NCI-H2081 treated with DMSO at 0.1 percent for 48 hours (cell line): ENCODE results near the gene TAB2.

Source experiments
- DNase-seq: peaks from one replicate; lab custom pipeline; 2025; lab: John Stamatoyannopoulos, UW

Gene TAB2

DNA sequence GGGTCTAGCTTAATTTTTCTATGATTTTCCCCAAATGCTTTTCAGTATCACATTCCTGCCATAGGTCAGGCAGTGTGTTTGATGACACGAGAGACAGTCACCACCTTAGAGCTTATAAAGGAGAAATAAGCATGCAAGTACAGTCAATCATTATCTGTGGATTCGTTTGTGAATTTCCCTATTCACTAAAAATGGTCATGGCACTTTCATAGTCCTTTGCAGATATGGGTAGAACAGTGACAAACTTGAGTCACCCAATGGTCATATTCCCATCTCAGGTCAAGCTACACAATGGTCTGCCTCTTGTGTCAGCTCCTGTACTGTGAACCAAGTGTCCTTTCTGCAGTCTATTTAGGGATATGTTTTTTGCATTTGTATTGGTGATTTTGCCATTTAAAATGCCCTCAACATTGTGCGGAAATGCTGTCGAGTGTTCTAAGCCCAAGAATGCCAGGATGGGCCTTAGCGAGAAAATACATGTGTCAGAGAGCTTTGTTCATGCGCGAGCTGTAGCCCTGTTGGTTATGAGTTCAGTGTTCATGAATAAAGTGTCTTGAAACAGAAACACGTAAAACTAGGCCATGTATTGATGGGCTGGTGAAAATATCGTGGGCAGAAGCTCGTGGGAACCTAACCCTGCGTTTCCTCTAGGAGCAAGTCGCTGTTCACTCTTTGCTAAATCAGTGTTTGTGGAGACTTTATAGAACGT, 102.3 kb downstream of the TAB2 start:
- no peak for DNase-seq

DNA sequence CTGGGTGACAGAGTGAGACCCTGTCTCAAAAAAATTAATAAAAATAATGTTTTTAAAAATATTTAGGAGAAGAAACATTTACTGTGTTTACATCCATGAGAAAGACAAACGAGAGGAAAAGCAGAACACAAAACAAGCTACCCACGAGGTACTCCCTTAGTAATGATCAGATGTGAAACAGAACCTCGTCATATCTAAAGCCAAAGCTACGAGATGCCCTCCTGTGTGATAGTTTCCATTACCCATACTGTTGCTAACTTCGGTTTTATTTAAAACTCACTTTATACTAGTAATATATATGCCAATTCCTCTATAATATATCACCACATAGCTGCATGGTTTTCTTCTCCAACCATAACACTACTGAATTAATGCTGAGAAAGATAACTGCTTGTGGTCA, 103.6 kb downstream of the TAB2 start:
- no peak for DNase-seq

DNA sequence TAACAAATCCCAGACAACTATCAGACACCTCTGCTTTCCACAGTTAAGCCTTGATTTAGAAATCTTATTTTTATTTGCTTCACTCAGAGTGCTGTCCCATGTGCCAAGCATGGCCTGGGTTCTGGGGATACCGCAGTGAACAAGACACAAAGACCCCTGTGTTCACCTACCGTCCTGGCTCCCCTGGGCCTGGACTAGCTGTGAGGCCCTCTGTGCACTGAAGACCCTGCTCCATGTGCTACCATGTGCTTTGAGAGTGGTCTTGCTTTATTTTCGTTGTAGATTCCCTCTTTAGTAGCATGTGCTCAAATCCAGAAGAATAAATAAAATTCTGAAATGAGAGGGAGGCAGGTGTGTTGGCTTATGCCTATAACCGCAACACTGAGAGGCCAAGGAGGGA, 105.1 kb downstream of the TAB2 start:
- DNase-seq: no peak

DNA sequence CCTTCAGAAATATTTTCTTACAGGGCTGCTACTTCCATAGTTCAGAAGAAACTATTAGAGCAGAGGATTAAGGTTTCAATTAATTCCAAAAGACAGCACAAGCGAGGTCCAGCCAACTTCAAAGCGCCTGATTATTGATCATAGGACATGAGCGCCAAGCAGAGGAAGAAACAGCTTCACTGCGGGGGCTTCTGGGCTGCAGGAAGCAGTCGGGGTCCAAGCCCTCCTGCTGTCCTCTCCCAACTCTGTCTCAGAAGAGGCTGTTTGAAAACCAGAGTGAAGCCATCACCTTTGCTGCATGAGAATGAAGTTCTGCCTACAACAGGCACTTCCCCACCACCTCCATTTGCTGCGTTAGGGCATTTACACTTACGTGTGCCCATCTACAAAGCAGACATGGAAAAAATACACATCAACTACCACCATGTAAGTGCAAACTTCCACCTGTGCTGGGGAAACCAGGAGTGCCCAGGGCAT, 106.5 kb downstream of the TAB2 start:
- no peak for DNase-seq

DNA sequence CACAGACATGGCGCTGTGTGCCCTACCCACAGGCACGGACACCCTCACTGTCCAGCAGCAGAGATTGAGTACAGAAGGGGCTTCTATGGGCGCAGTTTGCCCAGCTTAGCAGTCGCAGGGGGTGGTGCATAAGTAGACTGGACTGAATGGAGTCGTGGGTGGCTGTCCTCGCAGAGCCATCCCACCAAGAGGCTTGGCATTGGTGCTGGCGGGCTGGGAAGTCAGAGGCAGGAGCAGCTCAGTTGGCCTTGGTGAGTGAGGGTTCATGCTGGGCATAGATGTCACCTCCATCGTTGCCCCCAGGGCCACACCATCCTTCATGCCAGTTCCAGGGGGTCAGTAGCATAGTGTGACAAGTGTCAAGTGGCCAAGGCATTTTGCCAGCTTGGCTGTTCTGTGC, 107.7 kb downstream of the TAB2 start:
- DNase-seq: no peak

DNA sequence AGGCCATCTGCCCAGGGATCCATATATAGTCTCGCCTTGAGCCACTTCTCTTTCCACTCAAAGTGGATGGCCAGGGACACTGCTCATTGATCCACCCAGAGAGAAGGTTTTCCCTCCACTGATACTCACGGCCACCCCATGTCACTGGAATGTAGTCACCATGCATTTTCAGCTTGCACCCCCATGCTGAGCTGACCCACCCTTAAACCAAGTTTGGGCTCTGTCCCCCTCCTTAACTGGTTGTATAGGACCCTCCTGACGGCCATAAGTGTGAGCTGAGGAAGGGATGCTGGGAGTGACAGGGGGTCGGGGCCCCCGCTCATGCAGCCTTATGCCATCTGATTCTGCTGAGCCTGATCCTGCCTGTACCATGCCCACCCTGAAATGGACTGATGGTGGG, 108.2 kb downstream of the TAB2 start:
- no peak for DNase-seq

DNA sequence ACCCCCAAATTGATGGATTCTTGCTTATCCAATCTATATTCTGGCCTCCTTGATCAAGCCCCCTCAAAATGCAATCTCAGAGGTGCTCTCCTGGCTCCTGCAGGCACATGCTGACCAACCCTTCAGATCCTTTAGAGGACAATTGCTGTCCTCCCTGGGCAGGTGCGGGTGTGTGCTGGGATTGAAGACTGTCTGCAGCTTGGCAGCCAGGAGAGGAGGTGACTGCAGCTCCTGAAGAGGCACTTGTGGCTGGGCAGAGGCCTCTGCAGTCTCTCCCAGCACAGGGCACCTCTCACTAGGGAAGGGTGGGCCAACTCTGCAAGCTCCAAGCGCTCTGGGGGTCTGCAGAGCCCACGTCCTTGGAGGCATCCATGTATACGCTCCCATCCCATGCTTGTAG, 111.1 kb downstream of the TAB2 start:
- DNase-seq: no peak

DNA sequence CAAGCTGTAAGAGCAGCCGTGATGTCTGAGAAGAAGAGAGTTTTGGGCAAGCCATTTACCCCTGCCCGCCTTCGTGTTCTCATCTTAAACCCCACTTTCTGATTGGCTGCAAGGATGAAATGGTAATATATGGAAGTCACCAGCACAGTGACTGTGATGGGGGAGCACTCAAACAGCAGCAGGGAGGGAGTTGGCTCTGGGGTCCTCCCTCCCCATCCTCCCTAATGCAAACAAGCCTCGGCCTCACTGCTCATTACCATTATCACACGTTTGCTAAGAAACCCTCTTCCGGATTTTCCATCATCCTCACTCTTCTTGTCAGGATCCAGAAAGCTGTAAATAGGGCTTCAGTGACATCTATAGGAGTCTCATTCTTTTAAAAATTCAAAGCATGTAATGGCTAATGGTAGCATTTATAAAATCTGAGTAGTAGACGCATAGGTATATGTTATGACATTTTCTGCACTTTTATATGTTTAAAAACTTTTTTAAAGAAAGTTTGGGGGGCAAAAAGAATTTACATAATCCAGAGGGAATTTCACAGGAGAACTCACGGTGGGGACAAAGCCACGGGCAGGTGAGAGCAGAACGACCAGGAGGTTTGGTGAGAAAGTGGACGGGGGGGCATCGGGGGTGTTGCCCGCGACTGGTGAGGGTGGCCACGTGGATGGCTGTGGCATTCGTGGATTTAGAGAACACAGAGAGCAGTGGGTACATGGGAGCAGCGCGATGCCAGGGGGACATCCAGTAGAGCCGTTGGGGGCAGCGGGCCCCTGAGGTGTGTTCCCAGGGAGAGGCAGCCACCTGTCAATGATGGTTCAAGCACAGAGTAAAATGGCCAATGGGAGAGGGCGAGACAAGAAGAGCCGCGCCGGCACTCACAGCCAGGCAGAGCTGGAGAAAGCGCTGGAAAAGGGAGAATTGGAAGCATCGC, 112.2 kb downstream of the TAB2 start:
- DNase-seq: no peak

DNA sequence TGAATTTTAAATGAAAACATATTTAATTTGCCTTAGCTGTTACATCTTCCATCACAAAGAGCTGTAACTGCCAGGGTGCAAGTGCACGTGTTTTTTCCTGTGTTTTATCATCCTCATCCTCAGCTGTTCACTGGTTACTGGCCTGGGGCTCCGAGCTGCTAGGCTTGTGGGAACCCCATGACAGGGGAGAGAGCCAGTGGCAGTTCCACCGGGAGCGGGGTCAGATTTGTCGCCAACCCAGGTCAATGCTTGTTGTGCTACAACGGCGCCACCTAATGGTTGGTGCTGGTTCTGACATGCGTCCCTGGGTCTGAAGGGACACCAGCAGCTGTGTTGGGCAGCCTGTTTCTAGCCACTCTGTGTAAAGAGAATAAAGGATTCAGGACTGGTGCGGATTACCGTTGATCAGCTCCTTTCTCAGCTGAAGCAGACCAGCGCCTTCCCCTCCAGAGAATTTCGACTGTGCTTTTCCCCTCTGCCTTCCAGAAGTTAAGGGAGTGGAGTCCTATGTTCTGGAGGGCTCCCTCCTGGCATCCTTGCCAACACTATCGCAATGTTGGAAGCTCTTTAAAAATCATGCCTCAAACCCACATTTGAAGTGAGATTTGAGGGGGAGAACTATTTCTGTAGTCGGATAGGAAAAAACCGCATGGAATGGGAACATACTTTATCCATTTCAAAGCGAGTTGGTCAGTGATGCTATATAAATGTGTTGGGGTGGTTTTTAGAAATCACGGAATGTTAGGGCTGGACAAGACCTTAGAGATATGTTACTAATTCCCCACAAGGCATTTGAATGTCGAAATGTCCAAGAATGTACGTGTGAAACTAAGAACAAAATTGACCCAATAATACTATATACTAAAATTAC, 114.6 kb downstream of the TAB2 start:
- peak; percentile 0 for DNase-seq

DNA sequence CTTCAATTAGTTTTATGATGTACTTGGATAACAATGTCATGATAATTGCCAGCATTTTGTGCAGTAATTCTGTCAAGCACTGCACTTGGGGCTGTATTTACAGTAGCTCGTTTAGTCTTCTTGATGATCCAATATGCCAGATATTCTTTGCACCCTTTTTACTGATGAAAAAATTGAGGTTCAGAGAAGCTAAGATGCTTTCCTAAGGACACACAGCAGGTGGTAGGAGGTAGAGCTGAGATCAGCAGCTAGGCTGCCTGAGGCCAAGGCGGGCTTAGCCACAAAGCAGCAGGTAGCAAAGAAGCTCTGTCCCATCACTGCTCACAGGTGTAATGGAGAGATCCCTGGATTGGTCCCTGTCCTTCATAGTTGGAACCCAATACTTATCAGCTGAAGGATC, 115.9 kb downstream of the TAB2 start:
- no peak for DNase-seq

DNA sequence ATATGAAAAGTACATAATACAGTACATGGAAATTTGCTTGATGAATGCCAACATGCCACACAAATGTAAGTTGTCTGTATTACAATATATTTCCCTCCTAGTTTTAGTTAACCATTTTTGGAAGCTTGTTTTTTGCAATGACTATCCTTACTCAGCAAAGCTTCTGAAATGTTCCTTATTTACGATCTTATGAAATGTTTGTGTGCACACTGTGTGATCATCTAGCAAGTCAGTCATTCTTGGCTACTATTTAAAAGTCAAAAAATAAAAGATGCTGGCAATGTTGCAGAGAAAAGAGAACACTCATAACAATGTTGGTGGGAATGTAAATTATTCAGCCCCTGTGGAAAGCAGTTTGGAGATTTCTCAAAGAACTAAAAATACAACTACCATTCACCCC, 116.4 kb downstream of the TAB2 start:
- no peak for DNase-seq

DNA sequence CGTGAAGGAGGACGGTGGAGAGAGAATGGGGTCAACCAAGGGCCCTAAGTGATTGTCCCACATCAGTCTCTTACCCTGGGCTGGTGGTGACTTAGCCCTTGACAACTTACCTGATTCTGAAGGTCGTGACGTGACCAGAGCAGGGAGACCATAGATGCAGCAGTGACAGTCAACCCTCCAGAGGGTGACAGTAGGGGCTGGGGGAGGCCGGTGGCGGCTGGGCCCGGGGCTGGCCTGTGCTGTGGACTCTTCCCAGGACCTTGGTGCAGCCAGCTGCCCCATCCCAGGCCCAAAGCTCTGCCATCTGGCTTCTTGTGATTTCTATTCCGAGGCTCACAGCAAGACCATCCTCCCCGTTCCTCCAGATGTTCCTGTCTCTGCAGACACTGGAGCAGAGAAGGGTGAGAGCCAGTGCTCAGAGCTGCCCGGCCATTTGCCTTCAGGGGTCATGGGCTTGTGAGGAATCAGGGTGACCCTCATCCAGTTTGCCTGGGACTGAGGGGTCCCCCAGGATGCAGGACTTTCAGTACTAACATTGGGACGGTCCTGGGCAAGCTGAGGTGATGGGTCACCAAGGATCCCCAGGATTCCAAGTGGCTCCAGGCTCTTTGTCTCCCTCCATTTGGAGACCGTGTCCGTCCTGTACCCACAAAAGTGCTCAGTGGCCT, 118.5 kb downstream of the TAB2 start:
- no peak for DNase-seq

DNA sequence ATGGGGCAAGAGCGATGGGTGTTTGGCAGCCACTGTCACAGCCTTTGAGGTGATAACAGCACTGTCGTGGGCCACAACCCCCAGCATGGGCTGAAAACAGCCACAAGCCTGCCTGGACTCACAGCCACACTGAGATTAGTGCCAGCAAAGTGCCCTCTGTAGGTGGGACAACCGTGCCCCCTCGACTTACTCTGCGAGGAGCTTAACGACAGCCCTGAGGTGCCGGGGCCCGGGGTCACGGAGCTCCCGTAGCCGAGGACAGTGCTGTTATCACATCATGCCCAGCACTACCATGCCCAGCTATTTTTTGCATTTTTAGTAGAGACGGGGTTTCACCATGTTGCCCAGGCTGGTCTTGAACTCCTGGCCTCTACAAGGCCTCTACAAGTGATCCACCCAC, 119.1 kb downstream of the TAB2 start:
- no peak for DNase-seq

DNA sequence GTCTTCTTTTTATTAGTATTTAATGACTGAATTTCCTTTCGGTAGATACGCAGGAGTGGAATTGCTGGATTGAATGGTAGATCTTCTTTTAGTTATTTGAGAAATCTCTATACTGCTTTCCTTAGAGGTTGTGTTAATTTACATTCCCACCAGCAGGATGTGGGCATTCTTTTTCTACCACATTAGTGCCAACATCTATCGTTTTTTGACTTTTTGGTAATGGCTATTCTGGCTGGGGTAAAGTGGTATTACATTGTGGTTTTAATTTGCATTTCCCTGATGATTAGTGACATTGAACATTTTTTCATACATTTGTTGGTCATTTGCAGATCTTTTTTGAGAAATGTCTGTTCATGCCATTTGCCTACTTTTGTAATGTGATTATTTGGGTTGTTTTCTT, 119.7 kb downstream of the TAB2 start:
- no peak for DNase-seq

DNA sequence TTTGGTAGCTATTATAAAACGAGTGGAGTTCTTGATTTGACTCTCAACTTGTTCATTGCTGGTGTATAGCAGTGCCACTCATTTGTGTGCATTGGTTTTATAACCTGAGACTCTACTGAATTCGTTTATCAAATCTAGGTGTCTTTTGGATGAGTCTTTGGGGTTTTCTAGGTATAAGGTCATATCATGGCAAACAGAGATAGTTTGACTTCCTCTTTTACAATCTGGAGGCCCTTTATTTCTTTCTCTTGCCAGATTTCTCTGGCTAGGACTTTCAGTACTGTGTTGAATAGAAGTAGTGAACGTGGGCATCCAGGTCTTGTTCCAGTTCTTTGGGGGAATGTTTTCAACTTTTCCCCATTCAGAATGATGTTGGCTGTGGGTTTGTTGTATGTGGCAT, 121.3 kb downstream of the TAB2 start:
- no peak for DNase-seq

DNA sequence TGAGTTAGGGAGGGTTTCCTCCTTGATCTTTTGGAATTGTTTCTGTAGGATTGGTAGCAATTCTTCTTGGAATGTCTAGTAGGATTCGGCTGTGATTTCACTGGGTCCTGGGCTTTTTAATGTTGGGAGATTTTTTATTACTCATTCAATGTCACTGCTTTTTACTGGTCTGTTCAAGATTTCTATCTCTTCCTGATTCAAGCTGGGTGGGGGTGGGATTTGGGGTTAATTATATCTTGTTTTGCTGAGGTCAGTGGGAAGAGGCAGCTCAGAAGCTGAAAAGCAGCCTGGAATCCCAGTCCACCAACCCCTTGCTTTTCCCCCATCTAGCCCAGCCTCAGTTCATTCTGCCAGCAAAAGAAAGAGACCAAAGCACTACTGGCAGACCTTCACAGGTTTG, 122.1 kb downstream of the TAB2 start:
- no peak for DNase-seq

DNA sequence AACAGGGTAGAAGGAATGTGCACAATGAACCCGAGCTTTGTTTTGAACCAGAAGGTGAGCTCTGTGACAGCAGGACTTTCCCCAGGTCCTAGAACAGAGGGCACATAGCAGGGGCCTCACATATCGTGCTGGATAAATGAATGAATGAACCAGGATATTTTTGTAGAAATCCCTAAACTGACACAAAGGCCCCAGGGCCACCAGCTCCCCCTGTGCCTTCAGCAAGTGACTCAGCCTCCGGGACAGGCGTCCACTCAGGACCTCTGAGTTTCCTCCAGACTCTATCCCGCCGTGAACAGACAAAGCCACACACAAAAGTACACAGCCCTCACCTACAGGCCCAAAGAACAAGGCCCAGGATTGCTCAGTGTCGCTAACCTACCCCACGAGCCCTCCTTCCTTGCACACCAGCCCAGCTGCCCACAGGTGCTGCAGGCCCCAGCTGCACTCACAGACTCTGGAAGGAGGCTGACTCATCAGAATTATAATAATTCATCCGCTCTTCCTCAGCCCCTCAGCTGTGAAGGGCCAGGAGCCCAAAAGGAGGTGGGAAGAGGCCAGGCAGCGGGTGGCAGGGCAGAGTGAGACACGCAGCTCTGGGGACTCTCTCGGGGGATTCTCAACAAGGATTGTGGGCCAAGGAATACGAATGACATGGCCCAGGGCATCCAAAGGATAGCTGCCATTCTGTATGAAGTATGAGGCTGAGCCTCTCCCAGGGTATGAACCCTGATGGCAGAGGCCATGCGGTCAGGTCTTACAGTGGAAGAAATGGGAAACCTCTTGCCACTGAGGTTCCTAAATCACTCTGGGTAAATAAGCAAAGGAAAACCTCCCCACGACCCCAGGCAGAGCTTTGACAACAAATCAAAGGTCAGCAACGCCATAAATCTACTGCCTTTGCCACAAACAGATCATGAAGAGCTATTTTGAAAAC, 123.5 kb downstream of the TAB2 start:
- DNase-seq: no peak

DNA sequence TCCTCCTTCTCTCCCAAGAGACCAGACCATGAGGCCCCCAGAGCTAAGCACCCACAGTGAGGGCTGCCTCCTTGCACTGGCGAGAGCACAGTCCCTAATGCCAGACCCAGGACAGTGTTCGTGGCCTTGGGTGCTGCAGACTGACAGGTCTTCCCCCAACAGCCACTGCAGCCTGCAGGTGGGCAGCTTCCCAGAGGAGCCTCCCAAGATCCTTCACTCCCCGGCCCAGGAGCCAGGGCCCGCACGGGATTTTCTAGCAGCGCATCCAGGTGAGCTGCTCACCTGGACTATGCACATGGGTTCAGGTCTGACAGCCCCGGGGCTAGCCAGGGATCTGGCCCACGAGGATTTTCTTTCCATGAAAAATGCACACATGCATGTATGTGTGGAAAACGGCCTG, 124.2 kb downstream of the TAB2 start:
- no peak for DNase-seq

DNA sequence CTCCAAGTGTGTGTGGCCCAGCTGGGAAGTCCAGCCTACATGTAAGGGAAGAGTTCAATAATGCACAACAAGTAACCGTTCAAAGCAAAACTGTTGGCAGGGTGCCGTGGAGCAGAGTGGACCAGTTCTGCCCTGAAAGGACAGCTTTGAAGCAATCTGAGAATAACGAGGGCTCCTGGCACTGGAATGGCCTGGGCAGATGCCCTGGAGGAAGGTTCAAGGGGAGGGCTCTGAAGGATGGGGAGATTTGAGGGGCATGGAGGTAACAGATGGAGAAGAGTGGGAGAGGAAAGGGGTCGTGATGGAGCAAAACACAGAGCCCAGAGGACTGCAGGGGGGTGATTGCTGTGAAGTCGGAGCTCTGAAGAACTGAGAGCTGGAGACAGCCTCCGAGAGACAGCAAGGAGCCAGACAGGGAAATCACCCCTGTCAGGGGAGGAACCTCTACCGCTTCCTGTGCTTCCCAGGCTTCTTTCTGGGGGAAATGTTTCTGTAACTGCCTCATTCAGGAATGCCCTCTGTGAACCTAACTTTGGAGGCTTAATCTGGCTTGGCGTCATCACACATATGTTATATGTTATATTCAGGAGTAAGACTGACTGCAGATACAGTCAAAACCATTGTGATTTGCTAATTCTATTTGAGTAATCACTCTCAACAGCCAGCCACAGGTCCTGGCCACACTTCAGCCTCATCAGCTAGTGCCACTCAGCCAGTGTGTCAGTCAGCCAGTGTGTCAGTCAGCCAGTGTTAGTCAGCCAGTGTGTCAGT, 126.1 kb downstream of the TAB2 start:
- no peak for DNase-seq
